Kidney (tissue), 14 donors: ENCODE results near the gene MSRB3. TPM values are rescaled to one million over a fixed set of nuclear protein-coding genes. Genes with fewer than 3 reads are reported as not detected.

Source experiments
- DNase-seq, 5 donors: peaks; one replicate each; pipeline ENCODE4 v3.0.0-alpha.2; 2013 to 2020
- FAIRE-seq: peaks from 2 replicates; lab custom pipeline; 2012; peaks lifted over from hg19 to GRCh38; lab: Jason Lieb, UNC
- H3K27ac ChIP-seq, 2 donors: one replicate each; pipeline ENCODE4 v1.7.0; 2013; ENCODE audit warnings: low read depth in 2 of 2, low read length in 2 of 2, inconsistent platforms in 1 of 2
- H3K27me3 ChIP-seq: one replicate; pipeline ENCODE4 v1.7.1; 2013; ENCODE audit warnings: low read length, inconsistent platforms; ENCODE audit not compliant: control insufficient read depth, insufficient read depth
- H3K36me3 ChIP-seq, 3 donors: one replicate each; pipeline versions ENCODE4 v1.7.0 to v1.7.1; 2013; ENCODE audit warnings: low read length in 3 of 3, control low read depth in 1 of 3, inconsistent platforms in 1 of 3; ENCODE audit not compliant: insufficient read depth in 3 of 3, control insufficient read depth in 2 of 3
- H3K4me1 ChIP-seq, 3 donors: one replicate each; pipeline versions ENCODE4 v1.7.0 to v1.7.1; 2013; ENCODE audit warnings: low read length in 3 of 3, inconsistent platforms in 1 of 3, low read depth in 1 of 3; ENCODE audit not compliant: control insufficient read depth in 2 of 3, insufficient read depth in 2 of 3
- H3K4me3 ChIP-seq, 3 donors: one replicate each; pipeline versions ENCODE4 v1.7.0 to v1.8.1; 2013; ENCODE audit warnings: low read length in 3 of 3, control low read depth in 1 of 3, inconsistent platforms in 1 of 3
- H3K9ac ChIP-seq, 3 donors: one replicate each; pipeline versions ENCODE4 v1.7.0 to v1.7.1; 2013; ENCODE audit warnings: low read length in 3 of 3, control low read depth in 1 of 3, inconsistent platforms in 1 of 3
- H3K9me3 ChIP-seq, 3 donors: one replicate each; pipeline versions ENCODE4 v1.7.0 to v1.7.1; 2013; ENCODE audit warnings: low read length in 3 of 3, control low read depth in 1 of 3, inconsistent platforms in 1 of 3; ENCODE audit not compliant: control insufficient read depth in 2 of 3, insufficient read depth in 1 of 3
- CTCF ChIP-seq: IDR thresholded peaks from 3 replicates; pipeline ENCODE4 v1.5.1; 2012; ENCODE audit warnings: mild to moderate bottlenecking, moderate library complexity, borderline replicate concordance; ENCODE audit not compliant: insufficient read depth; ENCODE audit errors: extremely low read depth
- intact Hi-C: fragments of 100-400 bp; cut with DNase I; formaldehyde crosslinking; loops from one replicate; pipeline ENCODE4 v1.11.1; 2022
- polyA plus RNA-seq: library from polyadenylated mRNA; stranded (reverse); fragments of 350-450 nt; fragmentation: Illumina TruSeq; extraction: RNeasy Lipid Tissue Mini Kit (QIAGEN cat#74804); gene quantifications from one replicate; pipeline ENCODE4 v1.2.3, GENCODE V29; 2014; ENCODE audit warnings: low read depth, low replicate concordance; ENCODE audit not compliant: insufficient read depth
- total RNA-seq: library from RNA; stranded (reverse); fragmentation: NEBNext Ultra II Directional; extraction: Animal tissue kit (Norgen Biotek cat#: 25700); gene quantifications from one replicate; pipeline ENCODE4 v1.2.1, GENCODE V29; 2021
- donor health status: control.
- donor health status: control.
- donor health status: control.
- donor health status: control.
- donor health status: control.
- donor health status: DM: yes; HTN: yes; CAD: no.
- donor health status: Normal renal cell carcinoma (clear cell type).

The MSRB3 gene
- total and polyA plus RNA-seq, 2 donors from 2014 or later: 10.3 to 35.9 TPM

- TF ChIP-seq CTCF: no peak
- H3K4me3 ChIP-seq: no peak overlapping the region
- no peak overlapping the region for H3K9ac ChIP-seq
- DNase-seq: no peak
- peaks cover 0 to 8% (median 0%) of the 10 kb centered on the region in 3 donors for H3K4me1 ChIP-seq
- no peaks in the 10 kb centered on the region for H3K36me3 ChIP-seq
- H3K27me3 ChIP-seq: no peaks in the 10 kb centered on the region
- intact Hi-C loops: no loop called here
- H3K9me3 ChIP-seq: no peaks in the 10 kb centered on the region
- no peak overlapping the region for H3K27ac ChIP-seq
- no peak for FAIRE-seq
Observed at GRCh38 chr12:65339161-65339560, 60.7 kb downstream of the MSRB3 start.

- no peaks in the 10 kb centered on the region for H3K27me3 ChIP-seq
- H3K9ac ChIP-seq: no peak overlapping the region
- H3K4me1 ChIP-seq: no peaks in the 10 kb centered on the region
- H3K9me3 ChIP-seq: no peaks in the 10 kb centered on the region
- no peak for FAIRE-seq
- no peak overlapping the region for H3K27ac ChIP-seq
- intact Hi-C loops: no loop called here
- no peak for TF ChIP-seq CTCF
- DNase-seq: no peak
- no peak overlapping the region for H3K4me3 ChIP-seq
- H3K36me3 ChIP-seq: no peaks in the 10 kb centered on the region
Observed at GRCh38 chr12:65343230-65343629, 64.7 kb downstream of the MSRB3 start.

GRCh38 chr12:65343801-65344200 lies 65.3 kb downstream of the MSRB3 start:
- TF ChIP-seq CTCF: no peak
- no peaks in the 10 kb centered on the region for H3K4me1 ChIP-seq
- H3K27ac ChIP-seq: no peak overlapping the region
- H3K36me3 ChIP-seq: no peaks in the 10 kb centered on the region
- no peaks in the 10 kb centered on the region for H3K9me3 ChIP-seq
- intact Hi-C loops: no loop called here
- no peak overlapping the region for H3K4me3 ChIP-seq
- no peaks in the 10 kb centered on the region for H3K27me3 ChIP-seq
- FAIRE-seq (no peak), DNase-seq (no peak)
- H3K9ac ChIP-seq: no peak overlapping the region

- H3K9me3 ChIP-seq: no peaks in the 10 kb centered on the region
- intact Hi-C loops: no loop called here
- no peak for TF ChIP-seq CTCF
- no peaks in the 10 kb centered on the region for H3K27me3 ChIP-seq
- no peak overlapping the region for H3K9ac ChIP-seq
- no peak overlapping the region for H3K27ac ChIP-seq
- H3K36me3 ChIP-seq: no peaks in the 10 kb centered on the region
- H3K4me1 ChIP-seq: no peaks in the 10 kb centered on the region
- DNase-seq (no peak), FAIRE-seq (no peak)
- no peak overlapping the region for H3K4me3 ChIP-seq
Observed at GRCh38 chr12:65355461-65355860, 77.0 kb downstream of the MSRB3 start.
